ENCODE results near the gene GYG2.
"Not testable (repeated sequence)": the region's sequence is repeated elsewhere in the genome, so short reads cannot be mapped to it uniquely, and the experiment has no call there.

- not testable (repeated sequence) for TF ChIP-seq SNAI2 (CRISPR knock-in tag; IDR thresholded peaks at IDR 0.05); CREB5 (CRISPR knock-in tag; IDR thresholded peaks at IDR 0.05; ENCODE audit: low read depth); ARNTL (CRISPR knock-in tag; IDR thresholded peaks at IDR 0.05; ENCODE audit: borderline replicate concordance, low read depth); GLIS3 (CRISPR knock-in tag; IDR thresholded peaks at IDR 0.05); PATZ1 (CRISPR knock-in tag; IDR thresholded peaks at IDR 0.05; ENCODE audit: borderline replicate concordance)
Observed at GRCh38 chrX:2804858-2805257, 23.9 kb upstream of the GYG2 start.
